Lung microvascular endothelial cell (primary cell): ENCODE results near the gene PMF1. TPM values are rescaled to one million over a fixed set of nuclear protein-coding genes. Genes with fewer than 3 reads are reported as not detected.

ENCODE experiments used
- DNase-seq, 2 donors: peaks; one replicate each; pipeline versions ENCODE4 v3.0.0 to v3.0.0-alpha.2; 2010; ENCODE audit warnings: low read depth in 2 of 2
- total RNA-seq: library from RNA; depleted of rRNA; stranded (reverse); fragments of >200 nt; gene quantifications from 2 replicates; pipeline ENCODE4 v1.2.1, GENCODE V29; 2014

Gene PMF1
- total RNA-seq, 1 donor from 2014 or later = 39.9 TPM

DNA sequence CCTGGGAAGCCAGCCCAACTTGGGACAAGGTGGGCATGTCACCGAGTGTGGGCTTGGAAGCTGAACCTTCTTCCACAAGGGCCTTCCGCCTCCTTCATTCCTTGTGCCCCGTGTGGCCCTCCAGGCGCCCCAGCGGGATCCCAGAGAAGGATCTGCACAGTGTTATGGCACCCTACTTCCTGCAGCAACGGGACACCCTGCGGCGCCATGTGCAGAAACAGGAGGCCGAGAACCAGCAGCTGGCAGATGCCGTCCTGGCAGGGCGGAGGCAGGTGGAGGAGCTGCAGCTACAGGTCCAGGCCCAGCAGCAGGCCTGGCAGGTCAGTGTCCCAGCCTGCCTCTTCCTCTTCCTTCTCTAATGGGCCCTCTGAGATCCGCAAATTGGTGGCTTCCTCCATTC, 23.4 kb downstream of the PMF1 start:
- no peak for DNase-seq

DNA sequence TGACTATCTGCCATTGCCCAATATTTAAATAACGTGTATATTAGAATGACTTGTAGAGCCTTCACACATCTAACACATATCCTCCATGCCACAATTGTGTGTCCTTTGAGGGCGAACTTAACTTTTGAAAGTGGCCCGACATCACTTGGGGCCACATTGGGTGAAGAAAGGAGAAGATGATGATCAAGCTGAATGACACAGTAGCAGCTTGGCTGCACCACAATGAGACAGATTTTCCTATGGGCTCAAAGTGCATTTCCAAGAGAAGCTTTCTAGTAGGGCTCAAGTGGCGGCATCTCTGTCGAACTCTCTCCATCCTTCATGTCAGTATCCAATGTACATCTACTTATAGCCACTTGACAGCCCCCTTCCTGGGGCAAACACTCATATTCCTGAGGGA, 25.4 kb downstream of the PMF1 start:
- no peak for DNase-seq

DNA sequence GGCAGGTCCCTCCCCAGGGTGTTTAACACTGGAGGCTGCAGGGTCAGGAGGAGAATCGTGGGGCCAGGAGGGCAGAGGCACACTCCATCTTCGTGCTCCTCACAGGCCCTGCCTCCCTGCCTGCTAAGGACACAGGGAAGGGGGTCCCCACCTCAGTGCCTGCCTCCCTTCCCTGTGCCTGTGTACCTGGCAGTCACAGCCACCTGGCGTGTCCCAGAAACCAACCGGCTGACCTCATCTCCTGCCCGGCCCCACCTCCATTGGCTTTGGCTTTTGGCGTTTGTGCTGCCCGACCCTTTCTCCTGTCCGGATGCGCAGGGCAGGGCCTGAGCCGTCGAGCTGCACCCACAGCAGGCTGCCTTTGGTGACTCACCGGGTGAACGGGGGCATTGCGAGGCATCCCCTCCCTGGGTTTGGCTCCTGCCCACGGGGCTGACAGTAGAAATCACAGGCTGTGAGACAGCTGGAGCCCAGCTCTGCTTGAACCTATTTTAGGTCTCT, 28.6 kb downstream of the PMF1 start:
- DNase-seq = peak; percentile 59 to 69

GRCh38 chr1:156241926-156242325, 29.1 kb downstream of the PMF1 start, which contains the start of gene BGLAP:
BGLAP (plus strand) TSS chr1:156242184; CDS start chr1:156242232, 48 bp downstream.
- no peak for DNase-seq

DNA sequence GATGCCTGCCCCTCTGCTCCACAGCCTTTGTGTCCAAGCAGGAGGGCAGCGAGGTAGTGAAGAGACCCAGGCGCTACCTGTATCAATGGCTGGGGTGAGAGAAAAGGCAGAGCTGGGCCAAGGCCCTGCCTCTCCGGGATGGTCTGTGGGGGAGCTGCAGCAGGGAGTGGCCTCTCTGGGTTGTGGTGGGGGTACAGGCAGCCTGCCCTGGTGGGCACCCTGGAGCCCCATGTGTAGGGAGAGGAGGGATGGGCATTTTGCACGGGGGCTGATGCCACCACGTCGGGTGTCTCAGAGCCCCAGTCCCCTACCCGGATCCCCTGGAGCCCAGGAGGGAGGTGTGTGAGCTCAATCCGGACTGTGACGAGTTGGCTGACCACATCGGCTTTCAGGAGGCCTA, 29.9 kb downstream of the PMF1 start:
- DNase-seq = no peak

DNA sequence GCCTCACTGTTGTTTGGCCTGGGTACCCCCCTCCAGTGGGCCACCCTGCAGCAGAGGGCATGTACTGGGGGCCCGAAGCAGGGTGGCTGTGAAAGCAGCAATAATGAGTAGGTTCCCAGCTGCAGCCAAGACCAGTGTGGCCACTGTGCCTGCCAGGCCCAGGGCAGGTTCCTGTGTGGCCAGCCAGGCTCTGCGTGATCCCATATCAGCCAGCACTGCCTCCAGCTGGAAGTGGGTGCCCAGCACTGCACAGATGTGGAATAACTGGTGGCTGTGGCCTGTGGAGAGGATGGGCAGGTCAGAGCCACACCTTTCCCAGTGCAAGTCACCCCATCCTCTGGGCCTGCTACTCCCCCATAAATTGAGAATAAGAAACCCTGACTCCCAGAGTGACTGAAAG, 31.3 kb downstream of the PMF1 start:
- DNase-seq = no peak

DNA sequence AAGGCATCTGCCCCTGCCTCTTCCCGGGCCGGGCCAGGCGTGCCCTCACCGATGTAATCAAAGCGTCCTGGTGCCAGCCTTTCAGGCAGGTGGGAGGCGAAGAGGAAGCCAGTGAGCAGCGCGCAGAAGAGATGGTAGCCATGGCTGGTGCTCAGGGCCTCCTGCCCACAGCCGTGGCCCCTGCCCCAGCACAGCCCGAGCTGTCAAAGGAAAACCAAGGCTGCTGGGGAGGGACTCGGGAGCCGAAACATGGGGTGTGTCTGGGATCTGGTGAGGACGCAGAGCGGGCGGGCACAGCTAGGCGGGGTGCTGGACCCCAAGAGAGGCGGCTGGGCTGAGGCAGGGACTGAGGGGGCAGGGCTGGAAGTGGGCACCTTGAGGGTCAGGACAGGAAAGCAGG, 31.9 kb downstream of the PMF1 start:
- no peak for DNase-seq

DNA sequence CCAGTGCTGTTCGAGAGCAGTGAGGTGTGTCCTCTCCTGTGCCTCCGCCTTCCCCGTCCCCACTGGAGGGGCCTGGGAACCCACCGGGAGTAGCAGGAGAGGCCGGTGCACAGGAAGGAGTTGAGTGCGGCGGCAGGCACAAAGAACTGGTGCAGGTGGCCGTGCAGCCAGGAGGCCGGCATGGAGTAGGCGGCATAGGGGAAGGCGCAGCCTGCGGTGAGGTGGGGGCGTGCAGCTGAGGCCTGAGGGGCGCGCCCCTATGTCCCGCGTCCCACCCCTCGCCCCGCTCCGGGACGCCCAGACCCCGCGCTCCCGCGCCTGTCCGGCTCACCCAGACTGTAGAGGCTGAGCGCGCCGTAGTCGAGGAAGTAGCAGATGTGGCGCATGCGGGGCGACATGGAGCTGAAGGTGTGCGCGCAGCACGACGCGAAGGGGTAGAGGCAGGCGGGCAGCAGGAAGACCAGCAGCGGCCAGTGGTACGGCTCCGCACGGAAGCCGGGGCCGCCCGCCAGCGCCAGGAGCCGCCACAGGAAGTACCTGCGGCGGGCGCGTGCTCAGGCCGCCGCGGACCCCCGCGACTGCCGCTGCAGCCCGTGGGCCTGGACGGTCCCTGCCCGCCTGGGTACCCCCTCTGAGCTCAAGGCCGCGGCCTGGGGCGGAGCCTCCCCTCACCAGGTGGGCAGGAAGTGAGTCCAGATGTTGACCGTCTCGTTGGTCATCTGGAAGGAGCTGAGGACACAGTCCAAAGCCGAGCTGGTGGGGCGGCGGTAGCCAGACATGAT, 32.8 kb downstream of the PMF1 start:
- peak; percentile 40 to 56 for DNase-seq

DNA sequence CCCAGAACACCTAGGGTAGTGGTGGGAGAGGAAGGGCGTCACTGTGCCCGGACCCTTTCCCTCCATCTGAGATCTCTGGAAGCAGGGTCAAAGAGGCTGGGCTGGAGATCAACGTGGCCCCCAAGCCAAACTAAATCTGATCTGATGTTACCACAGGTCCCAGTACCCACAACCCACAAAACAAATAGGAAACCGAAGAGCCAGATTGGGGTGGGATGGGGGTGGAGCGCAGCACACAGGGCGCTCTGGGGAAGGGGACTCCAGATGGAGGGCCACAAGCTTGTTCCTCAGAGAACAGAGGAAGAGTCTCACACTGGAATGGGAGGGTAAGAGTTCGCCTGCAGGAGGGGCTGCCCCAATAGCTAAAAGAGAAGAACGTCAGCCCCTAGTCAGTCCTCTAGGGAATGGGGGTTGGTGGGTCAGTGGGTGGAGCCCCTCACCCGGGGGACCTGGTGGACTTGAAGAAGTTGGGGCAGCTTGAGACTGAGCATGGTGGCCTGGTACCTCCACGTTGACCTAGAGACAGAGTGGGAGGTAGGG, 33.5 kb downstream of the PMF1 start:
- no peak for DNase-seq

GRCh38 chr1:156246781-156247459, 34.1 kb downstream of the PMF1 start:
- no peak for DNase-seq

DNA sequence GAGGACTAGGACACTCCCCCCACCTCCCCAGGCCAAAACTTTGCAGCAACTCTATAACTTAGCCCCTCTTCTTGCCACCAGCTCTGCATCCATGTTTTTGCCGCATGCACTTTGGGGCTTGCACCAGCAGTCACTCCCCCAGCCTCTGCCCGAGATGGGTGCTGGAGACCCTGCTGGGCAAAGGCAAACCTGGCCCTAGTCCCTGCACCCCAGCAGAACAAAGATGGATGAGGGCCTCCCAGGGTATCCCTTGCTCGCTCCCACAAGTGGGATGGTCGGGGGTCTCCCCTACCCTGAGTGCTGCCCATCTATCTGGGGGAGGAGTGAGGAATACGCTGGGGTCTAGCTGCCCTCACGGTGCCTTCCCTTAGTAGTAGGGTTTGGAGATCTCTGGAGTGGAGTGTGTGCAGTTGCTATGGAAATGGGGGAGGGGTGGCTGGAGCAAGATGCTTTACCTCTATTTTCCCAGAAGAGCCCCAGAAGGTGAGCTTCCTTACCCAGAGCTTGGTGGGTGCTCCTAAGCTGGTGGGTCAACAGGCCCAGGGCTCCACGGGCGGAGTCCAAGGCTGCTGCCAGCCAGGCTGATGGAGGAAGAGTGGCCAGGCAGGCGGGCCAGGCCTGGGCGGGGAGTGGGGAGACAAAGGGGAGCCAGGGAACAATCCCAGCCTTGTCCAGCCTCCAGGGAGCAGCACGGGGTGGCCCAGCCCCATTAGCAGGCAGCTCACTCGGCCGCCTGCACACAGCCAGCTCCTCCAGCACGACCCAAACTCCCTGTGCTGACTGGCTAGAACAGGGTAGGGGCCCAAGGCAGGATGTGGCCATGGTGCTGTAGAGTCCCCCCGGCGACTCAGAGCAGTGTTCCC, 34.9 kb downstream of the PMF1 start, which contains the start of gene PAQR6:
PAQR6 (minus strand) TSS at position 597 of the 863 bp plus-strand sequence. CDS start 1,325 bp downstream, outside the sequence.
- DNase-seq = no peak

DNA sequence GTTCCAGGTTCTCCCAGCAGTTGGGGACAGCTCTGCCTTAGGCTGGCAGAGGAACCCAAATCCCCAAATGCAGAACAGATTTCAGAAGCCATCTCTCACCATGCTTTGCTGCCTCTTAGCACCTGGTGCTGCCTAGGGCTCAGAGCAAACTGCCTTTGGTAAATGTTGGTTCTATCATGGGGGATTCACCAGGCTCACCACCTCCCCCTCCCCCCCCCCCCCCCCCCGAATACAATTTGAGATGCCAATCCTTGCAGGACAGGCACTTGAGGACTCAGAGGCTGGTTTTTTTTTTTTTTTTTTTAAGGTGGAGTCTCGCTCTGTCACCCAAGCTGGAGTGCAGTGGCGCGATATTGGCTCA, 35.5 kb downstream of the PMF1 start:
- no peak for DNase-seq

DNA sequence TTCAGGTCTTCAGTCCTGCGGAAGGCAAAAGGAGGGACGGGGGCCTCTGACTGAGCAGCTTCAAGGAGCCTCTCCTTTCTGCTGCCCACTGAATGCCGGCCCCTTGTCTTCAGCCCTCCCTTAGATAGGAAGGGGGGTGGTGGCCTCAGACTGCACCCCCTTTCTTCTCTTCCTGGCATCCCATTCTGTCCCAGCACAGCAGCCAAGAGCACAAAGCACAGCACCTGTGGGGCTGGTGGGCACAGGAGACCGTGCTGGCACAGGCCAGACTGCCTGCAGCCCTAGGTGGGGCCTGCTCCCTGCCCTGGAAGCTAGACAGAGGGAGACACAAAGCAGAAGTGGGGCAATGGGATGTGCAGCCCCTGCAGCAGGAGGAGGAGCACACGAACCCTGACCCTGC, 36.8 kb downstream of the PMF1 start:
- DNase-seq = no peak

- DNase-seq = peak in 1 of 2 donors; percentile 62
Observed at GRCh38 chr1:156251527-156251926, 38.7 kb downstream of the PMF1 start.

- no peak for DNase-seq
Observed at GRCh38 chr1:156253634-156254033, 40.8 kb downstream of the PMF1 start.

DNA sequence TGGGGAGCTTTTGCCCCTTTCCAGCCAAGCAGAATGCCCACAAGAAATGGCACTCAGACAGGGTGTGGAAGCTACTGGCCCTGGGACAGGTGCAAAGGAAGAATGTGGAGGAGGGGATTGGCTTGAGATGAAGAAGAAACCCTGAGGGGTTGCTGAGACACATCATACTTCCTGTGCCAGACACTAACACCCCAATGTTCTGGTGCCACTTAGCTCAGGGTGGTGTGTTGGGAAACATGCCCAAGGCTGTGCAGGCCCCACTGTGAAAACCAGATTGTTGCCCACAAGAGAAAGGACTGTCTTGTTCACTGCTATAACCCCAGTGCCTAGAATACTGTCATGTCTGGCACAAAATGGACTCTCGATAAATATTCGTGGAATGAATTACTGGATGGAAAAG, 44.9 kb downstream of the PMF1 start:
- DNase-seq = no peak

GRCh38 chr1:156258859-156259258, 46.1 kb downstream of the PMF1 start:
- no peak for DNase-seq

DNA sequence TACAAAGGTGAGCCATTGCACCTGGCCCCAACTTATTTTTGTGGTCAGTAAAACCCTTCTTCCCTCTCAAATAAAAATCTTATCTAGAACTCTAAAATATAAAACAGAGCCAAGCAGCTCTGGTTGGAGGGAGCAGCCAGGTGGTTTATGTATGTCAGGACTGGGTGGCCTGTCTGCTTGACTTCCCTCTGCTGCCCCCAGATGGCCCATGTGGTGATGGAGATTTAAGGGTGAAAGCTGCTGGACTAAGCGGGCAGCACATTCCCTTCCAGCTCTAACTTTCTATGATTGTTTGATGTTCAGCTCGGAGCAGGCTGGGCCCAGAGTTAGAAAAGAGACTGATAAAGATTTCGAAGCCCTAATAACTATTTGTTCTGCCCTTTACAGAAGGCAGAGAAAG, 47.0 kb downstream of the PMF1 start:
- DNase-seq = peak; percentile 28 to 34

DNA sequence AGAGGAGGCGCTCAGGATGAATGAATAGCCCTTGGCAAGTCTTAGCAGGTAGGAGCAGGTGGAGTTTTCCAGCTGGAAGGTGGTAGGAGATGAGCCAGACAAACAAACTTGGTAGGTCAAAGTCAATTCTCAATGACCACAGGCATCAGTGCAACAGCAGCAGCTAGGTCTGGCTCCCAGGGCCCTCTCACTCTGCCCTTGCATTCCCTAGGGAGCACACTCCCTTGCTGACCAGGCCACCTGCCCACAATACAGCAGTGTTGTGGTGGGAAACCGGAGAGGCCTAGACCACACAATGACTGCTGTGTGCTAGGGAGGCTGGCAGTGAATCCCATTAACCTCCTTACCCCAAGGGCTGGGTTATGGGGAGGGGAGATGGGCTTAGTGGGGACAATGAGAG, 48.1 kb downstream of the PMF1 start:
- no peak for DNase-seq

DNA sequence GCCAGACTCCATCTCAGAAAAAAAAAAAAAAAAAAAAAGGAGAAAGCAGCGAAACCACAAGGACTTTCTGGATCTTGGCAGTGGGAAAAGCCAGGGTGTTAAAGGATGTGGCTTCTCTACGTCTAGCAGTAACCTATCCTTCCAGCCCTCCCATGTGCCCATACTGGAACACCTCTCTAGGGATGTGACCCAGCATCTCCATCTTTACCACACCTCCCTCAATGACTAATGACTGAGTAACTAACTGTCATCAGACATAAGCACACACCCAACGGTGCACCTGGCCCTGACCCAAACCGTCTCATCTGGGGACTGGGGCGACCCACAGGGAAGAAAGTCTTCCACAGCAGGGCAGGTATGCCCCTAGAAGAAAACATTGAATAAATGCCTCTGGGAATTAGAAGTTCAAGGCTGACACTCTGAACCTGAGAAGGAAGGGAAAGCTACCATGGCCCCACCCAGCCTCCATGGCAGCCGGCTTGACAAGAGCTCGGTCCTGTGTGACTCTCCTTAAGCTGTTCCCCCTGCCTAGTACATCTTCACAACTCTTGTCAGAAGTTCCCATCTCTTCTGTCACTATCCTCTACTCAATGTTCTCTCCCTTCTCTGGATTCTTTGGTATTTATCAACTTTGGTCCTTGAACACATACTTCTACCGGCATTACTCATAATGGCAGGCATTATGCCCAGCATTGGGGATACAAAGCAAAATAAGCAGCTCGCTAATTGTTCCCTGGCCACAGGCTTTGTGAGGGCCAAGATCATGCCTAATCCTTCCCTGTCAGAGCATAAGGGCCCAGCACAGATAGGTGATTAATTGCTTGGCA, 49.9 kb downstream of the PMF1 start:
- peak in 1 of 2 donors; percentile 39 for DNase-seq

- DNase-seq = no peak
Observed at GRCh38 chr1:156263288-156263655, 50.5 kb downstream of the PMF1 start.
